GM21526 (cell line): ENCODE data around the gene RETREG3.
"Not testable (repeated sequence)": the region's sequence is repeated elsewhere in the genome, so short reads cannot be mapped to it uniquely, and the experiment has no call there.

Experiments used
- ATAC-seq: cut with Tn5 transposase; IDR thresholded peaks from one replicate; pipeline ENCODE4 v1.9.1; 2021; ENCODE audit warnings: moderate library complexity; ENCODE audit not compliant: unreplicated experiment, low FRiP score

Gene RETREG3, protein sequence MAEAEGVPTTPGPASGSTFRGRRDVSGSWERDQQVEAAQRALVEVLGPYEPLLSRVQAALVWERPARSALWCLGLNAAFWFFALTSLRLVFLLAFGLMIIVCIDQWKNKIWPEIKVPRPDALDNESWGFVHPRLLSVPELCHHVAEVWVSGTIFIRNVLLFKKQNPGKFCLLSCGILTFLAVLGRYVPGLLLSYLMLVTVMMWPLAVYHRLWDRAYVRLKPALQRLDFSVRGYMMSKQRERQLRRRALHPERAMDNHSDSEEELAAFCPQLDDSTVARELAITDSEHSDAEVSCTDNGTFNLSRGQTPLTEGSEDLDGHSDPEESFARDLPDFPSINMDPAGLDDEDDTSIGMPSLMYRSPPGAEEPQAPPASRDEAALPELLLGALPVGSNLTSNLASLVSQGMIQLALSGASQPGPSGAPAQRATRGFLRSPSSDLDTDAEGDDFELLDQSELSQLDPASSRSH

DNA sequence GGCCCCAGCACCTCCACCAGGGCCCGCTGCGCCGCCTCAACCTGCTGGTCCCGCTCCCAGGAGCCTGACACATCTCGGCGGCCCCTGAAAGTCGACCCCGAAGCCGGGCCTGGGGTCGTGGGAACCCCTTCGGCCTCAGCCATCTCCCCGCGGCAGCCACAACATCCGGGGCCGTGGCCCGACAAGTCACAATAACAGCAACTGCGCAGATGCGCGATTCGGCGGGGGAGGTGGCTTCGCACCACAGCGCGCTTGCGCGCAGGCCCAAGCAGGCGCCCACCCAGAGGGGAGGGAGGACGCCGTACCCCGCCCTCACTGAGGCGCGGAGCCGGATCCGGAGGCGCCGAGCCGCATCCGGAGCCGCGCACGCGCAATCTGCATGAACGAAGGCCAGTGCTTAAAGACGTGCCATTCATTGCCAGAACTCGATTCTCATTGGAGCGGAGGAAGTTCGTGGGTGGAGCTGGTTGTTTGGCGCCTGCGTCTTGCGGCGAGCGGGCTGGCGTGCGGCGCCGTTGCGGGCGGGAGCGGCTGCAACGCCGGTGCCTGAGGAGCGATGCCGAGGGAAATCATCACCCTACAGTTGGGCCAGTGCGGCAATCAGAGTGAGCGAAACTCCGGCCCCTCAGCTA is at the start of gene RETREG3, which contains the start of gene TUBG1:
RETREG3 (minus strand) TSS at position 193 of the 632 bp plus-strand sequence; CDS start at position 143, 50 bp downstream.
TUBG1 (plus strand) TSS at position 502 of the 632 bp plus-strand sequence; CDS start at position 557, 55 bp downstream.
- peak; percentile 84 for ATAC-seq

GRCh38 chr17:42657824-42658588 is 48.8 kb upstream of the RETREG3 start:
- no peak for ATAC-seq

DNA sequence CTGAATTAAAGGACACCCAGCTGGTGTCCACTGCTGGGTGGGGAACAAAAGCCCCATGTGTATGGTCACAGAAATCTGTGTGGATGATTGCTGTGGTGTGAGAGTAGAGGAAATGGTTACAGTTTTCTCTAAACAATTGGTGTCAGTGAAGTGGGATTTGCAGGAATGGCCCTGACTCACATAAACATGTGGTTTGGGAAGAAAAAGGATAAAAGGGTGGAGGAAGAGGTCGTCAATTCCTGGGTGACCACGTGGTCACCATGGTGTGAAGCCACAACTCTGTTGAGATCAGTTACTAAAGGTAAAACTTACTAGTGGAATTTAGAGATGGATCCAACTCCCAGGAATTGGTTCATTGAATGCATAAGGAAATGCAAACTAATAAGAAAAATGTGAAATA is 46.4 kb upstream of the RETREG3 start:
- no peak for ATAC-seq

DNA sequence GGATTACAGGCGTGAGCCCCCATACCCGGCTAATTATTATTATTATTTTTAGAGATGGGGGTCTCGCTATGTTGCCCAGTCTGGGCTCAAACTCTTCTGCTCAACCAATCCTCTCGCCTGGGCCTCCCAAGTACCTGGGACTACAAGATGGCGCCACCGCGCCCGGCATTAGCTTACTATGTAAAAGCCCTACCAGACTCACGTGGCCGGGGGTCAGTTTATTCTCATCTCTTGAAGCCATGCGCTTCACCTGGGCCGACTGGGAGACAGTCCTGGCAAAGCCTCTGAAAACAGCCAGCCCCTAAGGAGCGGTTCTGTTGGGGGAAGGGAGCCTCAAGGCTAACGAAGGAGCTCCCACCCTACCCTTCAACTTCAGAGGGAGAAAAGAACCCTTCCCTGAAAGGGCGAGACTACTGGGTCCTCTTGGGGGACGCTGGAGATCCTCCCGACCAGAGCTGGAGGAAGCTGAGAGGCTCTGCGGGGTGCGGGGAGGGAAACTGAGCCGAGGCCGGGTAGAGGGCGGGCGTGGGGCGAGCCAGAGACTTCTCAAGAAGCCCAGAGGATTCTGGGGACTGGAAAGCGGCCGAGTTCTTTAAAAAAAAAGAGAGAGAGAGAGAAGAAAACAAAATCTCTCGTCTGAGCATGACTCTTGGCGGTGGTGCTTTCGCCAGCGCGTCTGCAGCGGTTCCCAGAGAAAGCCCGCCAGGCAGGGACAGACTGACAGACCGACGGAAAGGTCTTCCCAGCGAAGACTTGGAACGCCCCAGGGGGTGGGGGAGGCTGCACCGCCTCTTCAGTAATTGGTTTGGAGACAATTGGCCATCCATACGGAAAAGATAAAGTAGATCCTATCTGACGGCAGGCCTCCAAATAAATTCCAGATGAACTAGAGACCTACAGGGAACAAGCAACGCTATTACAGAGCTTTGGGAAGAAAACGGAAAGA is 44.3 kb upstream of the RETREG3 start:
- ATAC-seq: no peak

GRCh38 chr17:42651392-42651791 is 42.2 kb upstream of the RETREG3 start:
- ATAC-seq: no peak

GRCh38 chr17:42647778-42648177 is 38.6 kb upstream of the RETREG3 start:
- ATAC-seq: no peak

- no peak for ATAC-seq
Measured at GRCh38 chr17:42642336-42642735, 33.2 kb upstream of the RETREG3 start.

- no peak for ATAC-seq
Measured at GRCh38 chr17:42640121-42640520, 30.9 kb upstream of the RETREG3 start.

GRCh38 chr17:42639525-42640113 is 30.4 kb upstream of the RETREG3 start:
- ATAC-seq: no peak

DNA sequence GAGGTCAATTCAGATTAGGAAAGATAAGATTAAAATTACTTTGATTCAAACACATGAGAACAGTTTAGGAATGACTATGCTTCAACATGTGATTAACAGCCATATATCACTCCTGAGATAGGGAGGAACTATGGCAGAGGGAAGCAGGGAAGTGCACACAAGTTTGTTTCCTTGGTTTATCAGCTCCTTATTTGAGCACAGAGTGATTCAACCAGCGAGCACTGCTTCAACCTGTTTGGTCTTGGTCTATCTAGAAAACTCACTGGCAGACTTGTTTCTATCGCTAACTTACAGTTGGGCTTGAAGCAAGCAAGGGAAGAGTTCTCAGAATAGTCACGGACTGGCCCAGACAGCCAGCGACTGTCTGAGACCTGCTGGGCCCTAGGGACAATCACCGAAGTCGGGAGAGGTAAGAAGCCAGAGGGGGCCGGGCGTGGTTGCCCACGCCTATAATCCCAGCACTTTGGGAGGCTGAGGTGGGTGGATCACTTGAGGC is 23.8 kb upstream of the RETREG3 start:
- no peak for ATAC-seq

DNA sequence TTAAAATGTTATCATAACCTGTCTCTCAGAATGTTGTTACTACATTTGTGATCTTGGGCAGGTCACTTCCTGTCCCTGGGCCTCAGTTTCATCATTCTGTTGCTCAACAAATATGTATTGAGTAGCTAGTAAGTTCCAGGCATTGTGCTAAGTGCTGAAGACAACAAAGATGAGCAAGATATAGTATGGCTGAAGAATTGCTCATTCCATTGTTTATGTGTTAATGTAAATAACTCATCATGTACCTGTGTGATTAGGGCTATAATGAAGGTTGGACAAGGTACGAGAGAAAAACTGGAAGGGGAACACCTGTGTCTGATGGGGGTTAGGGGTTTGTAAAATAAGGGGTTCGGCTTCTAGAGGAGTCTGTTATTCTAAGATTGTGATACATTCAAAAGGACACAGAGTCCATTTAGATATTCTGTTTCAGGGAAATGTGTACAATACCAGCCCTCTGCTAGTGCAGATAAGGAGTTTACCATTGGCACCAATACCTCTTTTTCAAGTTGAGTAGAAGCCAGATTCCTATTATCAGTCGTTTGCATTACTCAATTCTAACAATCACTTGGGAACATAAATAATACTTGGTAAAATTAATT is 20.3 kb upstream of the RETREG3 start:
- no peak for ATAC-seq

- not testable (repeated sequence) for ATAC-seq
Measured at GRCh38 chr17:42627032-42627764, 18.0 kb upstream of the RETREG3 start.

- no peak for ATAC-seq
Measured at GRCh38 chr17:42623732-42624596, 14.8 kb upstream of the RETREG3 start.

- no peak for ATAC-seq
Measured at GRCh38 chr17:42623271-42623670, 14.1 kb upstream of the RETREG3 start.

DNA sequence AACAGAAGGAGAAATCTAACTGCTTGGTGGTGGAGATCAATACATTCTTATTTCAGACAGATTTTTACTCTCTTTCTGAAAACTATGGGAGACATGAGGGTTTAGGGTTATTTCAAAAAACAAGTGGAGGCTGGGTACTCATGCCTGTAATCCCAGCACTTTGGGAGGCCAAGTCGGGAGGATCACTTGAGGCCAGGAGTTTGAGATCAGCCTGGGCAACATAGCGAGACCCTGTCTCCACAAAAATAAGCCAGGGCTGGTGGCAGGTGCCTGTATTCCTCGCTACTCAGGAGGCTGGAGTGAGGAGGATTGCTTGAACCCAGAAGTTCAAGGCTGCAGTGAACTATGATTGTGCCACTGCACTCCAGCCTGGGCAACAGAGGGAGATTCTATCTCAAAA is 12.8 kb upstream of the RETREG3 start:
- ATAC-seq: not testable (repeated sequence)

GRCh38 chr17:42618442-42619150 is 9.4 kb upstream of the RETREG3 start:
- ATAC-seq: peak; percentile 55

- peak; percentile 12 for ATAC-seq
Measured at GRCh38 chr17:42617956-42618431, 8.8 kb upstream of the RETREG3 start.
